Measurements from ENCODE around the gene NPTX1.

Gene NPTX1

DNA sequence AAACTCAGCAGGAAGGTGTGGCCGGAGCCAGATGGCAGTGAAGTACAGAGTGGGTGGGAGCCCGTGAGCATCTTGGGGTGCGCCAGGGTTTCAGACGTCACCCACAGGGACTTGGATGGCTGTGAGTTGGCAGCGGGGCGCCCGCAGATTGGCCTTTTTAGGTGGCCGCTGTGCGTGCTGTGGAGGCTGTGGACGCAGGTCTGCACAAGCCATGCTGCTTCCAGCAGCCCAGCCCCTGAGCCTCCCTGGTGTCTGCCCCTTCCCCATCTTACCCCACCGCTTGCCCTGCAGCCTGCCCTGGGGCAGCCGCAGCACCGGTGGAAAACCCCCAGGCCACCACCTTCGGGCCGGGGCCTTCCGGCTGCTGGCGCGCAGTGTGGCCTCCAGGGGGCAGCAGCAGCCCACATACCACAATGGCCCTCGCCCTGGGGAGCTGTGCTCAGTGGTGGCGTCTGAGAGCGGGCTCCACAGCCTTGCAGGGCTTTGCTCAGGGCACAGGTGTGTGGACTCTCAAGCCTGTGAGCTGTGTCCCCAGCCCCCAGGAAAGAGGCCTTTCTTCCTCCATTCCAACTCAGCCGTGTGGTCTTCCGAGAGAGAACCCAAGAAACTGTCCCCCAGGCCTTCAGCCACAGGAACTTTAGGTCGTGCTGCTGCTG is 49.6 kb downstream of the NPTX1 start:
- peak; percentile 70 for DNase-seq (ENCODE audit: low read depth)

DNA sequence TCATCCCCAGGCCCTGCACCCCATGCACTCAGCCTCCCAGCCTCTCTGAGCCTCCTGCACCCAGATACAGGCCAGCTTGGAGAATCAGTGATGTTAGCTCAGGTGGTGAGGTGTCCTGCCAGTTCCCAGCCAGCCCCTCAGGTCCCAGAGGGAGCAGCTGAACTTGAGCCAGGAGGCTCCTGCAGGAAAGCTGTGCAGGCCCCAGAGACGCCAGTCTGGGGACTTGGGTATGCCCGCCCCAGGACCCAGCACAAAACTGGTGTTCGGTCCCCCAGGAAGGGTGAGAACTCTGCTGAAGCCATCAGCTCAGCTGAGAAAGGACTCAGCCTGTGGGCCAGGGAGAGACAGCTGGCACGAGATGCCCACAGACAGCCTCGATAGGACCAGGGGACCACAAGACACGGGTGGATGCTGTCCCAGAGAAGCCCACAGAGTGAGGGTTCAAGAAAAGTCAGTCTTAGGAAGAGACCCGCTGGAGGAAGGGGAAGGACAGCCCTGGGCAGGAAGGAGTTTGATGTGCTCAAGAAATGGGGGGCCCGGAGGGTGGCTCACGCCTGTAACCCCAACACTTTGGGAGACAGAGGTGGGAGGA is 50.5 kb downstream of the NPTX1 start:
- no peak for DNase-seq (ENCODE audit: low read depth)

DNA sequence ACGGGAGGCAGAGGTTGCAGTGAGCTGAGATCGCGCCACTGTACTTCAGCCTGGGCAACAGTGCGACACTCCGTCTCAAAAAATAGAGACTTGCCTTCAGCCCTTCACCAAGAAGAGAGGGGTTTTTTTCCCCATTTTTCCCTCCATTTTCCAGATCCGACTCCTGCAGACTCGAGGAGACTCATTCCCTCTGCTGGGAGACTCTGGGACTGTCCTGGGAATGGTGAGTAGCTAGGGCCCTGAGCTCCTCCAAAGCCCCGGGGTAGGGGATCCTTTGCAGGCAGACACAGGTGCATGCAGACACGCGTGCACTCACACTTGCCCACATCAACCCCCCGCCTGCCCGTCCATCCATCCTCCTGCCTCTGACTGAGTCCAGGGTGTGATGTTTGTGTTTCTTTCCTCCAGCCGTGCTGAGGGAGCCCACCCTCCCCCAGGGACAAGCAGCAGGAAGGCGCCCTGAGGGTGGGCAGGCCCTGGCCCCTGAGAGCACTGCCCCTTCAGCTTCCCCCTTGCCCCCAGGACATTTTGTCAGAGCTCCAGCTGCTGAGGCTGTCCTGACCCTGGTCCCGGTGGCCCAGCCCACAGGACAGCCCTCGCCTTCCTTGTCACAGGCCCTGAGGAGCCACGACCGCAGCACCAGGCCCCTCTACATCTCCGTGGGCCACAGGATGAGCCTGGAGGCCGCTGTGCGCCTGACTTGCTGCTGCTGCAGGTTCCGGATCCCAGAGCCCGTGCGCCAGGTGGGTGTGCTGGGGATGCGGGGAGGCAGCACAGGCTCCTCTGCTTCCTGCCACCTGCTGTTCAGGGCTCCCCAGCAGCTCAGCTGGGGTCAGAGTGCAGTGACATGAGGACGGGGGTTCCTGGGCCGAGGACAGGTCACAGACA is 51.3 kb downstream of the NPTX1 start:
- no peak for DNase-seq (ENCODE audit: low read depth)

DNA sequence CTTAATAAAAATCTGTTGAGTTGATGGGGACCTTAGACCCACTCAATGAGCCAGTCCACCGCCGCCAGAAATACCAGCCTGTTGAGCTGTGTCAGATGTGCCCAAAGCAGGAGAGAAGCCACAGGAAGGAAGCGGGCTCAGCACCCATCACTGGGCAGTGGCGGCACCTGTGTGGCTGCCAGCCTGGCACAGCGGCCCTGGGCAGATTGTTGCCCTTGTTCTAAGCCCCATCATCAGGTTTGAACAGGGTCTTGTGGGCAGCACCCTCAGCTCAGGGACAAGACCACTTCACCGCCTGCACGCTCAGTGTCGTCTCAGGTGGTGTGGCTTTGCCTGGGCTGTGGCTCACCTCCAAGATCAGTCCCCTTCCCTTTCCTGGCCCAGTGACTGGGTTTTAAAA is 52.1 kb downstream of the NPTX1 start:
- DNase-seq (ENCODE audit: low read depth): no peak

DNA sequence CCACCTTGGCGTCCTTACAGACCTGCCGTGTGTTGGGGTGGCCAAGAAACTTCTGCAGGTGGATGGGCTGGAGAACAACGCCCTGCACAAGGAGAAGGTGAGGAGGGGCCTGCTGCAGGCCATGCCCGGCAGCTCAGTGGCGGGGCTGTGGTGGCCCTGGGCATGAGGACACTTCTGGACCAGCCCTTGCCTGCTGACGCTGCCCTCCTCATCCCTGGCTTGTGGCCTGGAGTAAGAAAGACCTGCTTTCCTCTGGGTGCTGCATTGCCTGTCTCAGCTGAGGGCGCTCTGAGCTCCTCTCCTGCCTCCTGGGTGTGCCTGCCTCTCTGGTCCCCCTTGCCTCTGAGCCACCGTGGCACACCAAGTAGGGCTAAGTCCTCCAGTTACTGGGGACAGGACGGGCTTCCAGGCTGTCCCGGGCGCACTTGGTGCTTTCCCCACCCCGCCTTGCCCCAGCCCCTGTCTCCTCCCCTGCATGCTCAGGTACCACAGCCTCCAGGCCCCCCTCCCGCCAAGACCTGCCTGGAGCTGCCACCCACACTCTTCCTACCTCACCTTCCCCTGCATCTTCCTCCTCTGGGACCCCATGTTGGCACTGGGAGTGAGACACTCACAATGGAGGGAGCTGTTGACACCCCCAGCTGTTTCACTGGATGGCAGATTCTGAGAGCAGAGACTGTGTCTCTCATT is 52.7 kb downstream of the NPTX1 start:
- DNase-seq (ENCODE audit: low read depth): no peak

DNA sequence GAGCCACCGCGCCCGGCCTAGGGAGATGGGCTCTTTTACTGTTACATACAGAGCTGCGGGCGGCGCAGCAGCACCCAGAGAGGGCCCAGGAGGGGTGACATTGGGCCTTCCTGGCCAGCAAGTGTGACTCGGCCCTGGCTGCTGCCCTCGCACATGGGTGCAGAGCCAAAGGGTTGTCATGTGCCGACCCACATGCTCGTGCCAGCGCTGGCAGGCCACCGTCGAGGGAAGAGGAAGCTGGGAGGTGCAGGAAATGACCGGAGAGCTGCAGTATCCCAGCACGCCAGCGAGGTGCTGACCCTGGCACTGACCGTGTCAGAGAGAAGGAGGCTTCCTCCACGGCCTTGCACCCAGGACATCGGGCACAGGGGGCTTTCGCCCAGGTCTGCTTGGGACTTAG is 53.4 kb downstream of the NPTX1 start:
- no peak for DNase-seq (ENCODE audit: low read depth)

DNA sequence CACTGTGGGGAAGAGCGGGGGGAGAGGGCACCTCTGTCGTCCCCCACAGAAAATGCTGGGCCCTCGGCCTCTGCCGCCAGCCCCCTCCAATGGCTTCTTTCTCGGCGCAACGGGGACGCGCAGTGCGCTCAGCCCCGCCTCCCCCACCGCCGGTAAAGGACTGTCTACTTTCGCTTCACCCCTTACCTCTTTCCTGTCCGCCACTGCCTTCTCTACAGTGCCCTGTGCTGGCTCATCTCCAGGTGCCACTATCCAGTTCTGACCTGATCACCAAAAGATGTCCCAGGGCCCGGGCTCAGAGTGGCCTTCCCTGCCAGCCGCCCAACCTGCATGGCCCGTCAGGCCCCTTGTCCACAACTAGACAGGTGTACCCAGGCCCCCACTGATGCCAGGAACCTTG is 54.1 kb downstream of the NPTX1 start:
- DNase-seq (ENCODE audit: low read depth): no peak

DNA sequence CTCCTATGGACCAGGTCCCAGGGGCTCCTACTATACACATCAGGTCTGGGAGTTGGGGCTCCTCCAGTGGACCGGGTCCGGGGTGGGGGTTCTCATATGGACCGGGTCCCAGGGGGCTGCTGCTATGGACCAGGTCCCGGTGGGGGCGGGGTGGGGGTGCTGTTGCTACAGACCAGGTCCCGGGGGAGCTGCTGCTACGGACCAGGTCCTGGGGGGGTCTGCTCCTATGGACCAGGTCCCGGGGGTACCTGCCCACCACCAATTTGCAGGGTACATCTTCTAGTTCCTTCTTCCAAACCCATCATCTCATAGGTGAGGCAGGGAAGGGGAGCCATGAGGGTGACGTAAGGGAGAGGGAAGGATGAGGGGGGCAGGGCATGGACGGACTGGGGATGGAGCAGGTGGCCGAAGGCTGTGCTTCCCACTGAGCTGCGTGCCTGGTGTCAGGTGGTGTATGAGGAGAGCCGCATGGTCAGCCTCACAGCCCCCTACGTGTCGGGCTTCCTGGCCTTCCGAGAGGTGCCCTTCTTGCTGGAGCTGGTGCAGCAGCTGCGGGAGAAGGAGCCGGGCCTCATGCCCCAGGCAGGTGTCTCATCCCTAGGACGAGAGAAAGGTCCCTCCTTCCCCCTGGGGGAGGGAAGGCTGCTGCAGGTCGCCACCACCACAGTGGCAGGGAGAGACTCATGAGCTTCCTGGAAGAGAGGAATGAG is 54.9 kb downstream of the NPTX1 start:
- no peak for DNase-seq (ENCODE audit: low read depth)

DNA sequence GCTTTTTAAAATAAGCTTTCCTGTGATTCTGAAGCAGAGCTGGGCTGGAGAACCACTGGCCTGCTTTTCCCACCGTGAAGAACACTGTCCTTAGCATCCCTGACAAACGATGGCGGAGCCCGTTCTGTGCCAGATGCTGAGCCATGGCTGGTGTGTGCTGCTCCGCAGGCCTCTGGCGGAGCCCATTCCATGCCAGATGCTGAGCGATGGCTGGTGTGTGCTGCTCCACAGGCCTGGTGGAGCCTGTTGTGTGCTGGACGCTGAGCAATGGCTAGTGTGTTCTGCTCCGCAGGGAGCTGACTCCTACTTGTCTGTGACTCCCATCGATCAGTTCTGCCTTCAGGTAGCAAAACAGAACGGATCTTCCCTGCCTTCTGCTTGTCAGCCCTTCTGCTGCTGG is 57.2 kb downstream of the NPTX1 start:
- no peak for DNase-seq (ENCODE audit: low read depth)

DNA sequence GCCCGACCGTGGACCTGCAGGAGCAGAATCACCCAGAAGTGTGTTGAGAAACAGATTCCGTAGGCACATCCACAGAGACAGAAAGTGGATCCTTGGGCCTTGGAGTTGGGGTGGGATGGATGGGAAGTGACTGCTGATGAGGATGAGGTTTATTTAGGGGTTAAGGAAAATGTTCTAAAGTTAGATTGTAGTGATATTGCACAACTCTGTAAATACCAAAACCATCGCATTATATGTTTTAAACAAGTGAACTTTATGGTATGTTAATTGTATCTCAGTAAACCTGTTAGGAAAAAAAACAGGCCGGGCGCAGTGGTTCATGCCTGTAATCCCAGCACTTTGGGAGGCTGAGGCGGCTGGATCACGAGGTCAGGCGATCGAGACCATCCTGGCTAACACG is 57.8 kb downstream of the NPTX1 start:
- DNase-seq (ENCODE audit: low read depth): no peak

Data from stimulated activated CD8-positive, alpha-beta memory T cell treated with anti-CD3 and anti-CD28 coated beads, Interleukin-12 subunit alpha, Interleukin-12 subunit beta, amount 100 ng/mL, for 4 hours (primary cell).